SKM-1 treated with dmso at 0.1 percent for 144 hours (cell line): ENCODE data around the gene SMIM12.
A peak's percentile ranks its signal among the peaks of the same experiment; 100 is the strongest.

ENCODE experiments used
- DNase-seq: peaks from one replicate; lab custom pipeline; 2025; ENCODE audit not compliant: unreplicated experiment; lab: John Stamatoyannopoulos, UW

Gene SMIM12, protein sequence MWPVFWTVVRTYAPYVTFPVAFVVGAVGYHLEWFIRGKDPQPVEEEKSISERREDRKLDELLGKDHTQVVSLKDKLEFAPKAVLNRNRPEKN

DNA sequence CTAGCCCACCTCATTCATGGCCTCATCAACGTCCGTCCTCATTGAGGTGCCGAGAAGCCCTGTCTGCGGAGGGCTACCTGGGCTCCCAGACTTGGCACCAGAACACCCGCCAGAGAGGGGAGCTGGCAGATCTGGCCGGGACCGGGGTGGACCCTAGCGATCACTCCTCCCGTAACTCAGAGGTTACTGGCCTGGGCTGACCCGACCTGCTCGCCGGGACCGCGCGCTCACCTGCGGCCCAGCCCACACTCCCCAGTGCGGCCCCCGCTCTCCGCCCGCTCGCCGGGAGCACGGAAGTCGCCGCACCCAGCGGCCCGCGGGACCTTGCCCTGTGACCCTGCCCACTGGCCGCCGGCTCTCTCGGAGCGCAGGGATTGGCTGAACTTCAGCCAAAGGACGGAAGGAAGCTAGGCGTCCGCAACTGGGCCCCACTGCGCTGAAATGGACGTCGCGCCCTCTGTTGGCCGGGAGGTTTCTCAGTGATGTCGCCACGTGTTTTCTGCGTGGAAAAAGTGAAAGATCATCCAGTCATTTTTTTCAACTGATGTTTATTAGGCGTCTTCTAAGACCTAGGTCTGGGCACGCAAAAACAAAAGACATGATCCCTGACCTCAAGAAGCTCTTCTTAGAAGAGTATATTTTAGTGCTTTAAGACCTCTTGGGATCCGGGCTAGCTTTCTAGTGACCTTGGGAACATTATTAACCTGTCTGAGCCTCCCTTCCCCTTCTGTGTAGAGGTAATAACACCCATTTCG lies at the start of gene SMIM12:
TSS of gene SMIM12 (minus strand) at position 304 of the 755 bp plus-strand sequence. CDS start 3,772 bp downstream, outside the sequence.
- DNase-seq = peak; percentile 89

- DNase-seq = no peak
Observed at GRCh38 chr1:34908369-34908768, 48.8 kb upstream of the SMIM12 start.

DNA sequence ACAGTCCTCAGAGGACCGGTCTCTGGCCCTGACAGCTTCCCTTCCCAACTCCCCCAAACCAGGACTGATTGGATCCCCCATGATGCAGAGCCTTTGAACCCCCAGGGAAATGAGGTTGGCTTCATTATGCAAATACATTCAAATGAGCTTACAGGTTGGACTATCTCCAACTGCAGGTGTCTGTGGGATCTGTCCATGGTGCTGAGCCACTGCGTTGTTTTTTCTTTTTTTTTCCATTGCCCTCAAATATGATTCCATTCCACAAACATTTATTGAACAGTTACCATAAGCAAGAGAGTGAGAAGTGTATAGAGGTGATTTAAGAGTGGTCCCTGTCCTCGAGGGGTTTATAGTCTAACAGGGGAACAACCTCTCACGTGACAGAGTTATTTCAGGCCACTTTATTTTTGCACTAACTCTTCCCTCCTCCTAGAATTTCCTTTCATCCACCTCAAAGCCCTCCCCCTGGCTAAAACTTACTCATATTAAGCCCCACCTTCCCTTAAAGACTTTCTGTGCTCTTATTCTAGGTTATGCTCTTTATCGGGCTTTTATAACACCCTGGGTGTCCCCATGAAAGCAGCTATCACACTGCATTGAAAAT lies 48.0 kb upstream of the SMIM12 start:
- DNase-seq = no peak

DNA sequence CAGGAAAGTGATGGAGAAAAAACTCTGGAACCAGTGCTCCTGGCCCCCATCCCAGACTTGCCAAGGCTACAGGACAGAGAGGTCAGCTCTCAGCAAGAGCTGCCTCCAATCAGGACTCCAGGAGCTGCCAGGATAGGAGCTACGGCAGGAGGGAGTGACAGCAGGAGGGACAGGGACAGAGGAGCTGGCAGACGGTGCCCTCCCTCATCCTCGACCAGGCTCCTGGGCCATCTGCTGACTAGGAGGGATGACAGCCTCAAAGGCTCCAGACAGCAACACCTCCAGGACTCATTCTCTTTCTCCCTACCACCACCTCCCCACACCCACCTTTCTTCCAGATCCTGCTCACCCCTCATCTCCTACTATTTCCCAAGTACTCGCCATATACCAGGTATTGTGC lies 47.2 kb upstream of the SMIM12 start:
- no peak for DNase-seq

DNA sequence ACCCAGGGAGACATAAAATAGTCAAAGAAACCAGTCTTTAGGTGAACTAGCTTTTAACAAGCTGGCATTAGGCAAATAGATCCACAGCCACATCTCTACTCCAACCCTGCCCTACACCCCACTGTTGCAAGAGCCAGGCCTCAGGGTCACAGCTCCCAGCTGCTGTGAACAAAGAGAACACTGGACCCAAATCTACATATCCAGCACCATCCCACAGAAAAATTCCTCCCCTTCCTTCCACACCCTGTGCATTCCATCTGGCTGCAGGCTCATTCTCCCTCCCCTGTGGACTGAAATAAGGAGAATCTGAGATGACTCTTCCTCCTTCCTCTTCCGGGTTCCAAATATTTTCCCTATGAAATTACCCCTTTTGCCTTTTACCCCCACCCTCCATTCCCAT lies 46.7 kb upstream of the SMIM12 start:
- DNase-seq = no peak

- no peak for DNase-seq
Observed at GRCh38 chr1:34905098-34905459, 45.5 kb upstream of the SMIM12 start.

DNA sequence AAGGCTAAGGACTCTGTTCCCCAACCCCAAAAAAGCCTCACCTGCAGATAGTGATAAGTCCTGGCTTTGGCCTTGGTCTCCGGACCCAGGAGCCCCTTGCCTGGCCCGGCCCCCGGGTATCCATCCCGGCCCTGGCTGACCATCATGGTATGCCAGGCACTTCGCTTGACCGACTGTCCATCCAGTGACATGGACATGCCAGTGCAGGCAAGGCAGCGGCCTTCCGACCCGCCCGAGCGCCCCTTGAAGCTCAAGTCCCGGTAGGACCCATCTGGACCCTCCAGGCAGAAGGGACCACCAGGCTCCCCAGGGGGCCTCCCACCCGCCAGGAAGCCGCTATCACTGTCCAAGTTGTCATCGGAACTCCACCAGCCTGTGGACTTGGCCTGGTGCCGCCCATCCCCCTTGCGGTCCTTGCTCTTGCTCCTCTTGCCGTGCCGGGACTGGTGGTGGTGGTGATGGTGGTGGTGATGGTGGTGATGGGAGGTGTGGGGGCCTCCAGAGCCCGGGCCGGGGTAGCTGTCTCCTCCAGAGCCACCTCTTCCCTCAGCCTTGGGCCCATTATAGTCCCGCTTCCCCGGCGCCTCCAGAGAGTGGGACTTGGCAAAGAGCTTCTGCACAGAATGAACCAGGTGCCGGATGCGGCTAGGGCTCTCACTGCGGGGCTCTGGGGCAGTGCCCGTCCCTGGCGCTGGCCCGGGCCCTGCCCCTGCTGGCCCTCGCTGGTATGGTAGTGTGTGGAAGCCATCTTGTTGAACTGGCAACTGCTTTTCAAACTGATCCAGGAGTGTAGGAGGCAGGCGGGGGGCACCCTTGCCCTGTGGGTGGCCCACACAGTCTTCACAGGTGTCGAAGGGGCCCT lies 44.9 kb upstream of the SMIM12 start:
- no peak for DNase-seq

- no peak for DNase-seq
Observed at GRCh38 chr1:34901919-34902318, 42.4 kb upstream of the SMIM12 start.

DNA sequence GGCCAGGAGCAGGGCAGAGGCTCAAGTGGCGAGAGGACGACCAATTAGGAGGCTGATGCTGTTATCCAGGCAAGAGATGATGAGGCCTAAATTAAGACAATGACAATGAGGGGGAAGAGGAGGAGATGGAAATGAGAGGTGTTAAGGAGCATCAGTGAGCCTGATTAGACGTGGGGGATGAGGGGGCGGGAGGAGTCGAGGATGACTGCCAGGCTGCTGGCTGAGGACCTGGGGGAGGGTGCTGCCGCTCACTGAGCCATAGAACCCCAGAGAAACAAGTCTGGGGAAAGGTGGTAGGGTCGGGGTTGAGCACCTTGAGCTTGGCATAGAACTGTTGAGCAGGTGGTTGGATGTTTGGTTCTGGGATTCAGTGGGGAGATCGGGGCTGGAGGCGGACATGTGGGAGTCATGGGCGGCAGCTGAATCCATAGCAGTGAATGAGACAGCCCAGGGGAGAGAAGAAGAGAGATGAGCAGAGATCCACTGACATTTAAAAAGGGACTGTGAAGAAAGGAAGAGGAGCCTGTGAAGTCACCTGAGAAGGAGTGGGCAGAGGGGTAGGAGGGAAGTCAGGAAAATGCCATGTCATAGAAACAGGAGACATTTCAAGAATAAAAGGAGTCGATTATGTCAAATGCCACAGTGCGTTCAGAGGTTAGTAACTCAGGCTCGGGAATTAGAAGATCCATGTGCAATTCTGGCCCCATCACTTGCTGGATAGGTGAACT lies 41.4 kb upstream of the SMIM12 start:
- no peak for DNase-seq

DNA sequence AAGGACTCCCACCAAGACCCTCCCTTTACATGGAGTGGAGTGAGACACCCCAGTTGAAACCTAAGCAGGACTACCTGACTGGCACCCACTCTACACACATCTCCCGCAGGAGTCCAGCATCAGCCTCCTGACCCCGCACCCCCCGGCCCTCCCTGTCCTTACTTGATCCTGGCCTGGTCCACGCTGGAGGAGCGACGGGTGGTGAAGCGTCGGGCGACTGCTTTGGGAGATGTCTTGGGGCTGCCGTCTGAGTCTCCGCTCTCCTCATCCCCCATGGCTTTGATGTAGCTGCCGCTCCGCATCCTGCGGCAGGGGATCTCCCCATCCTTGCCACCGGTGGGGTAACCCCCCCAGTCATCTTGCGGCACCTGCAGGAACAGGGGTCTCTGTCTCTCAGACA lies 40.4 kb upstream of the SMIM12 start:
- DNase-seq = no peak

DNA sequence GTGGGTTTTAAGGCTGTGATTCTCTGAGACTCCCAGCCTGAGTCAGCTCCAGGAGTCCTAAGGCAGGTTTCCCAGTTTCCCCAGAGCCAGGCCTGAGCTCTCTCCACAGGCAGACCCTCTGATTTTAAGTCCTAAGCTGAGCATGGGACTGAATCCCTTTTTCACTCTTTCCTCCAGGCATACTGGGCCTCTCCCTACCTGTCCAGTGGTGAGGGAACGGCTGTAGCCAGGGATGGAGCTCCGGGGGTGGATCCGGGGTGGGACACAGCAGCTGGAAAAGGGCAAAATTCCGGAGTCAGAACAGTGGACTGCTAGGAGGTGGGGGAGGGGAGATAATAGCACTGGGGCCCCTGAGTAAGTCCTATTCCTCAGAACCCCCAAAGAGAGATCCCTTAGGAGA lies 39.9 kb upstream of the SMIM12 start:
- no peak for DNase-seq

- no peak for DNase-seq
Observed at GRCh38 chr1:34898330-34898761, 38.8 kb upstream of the SMIM12 start.

DNA sequence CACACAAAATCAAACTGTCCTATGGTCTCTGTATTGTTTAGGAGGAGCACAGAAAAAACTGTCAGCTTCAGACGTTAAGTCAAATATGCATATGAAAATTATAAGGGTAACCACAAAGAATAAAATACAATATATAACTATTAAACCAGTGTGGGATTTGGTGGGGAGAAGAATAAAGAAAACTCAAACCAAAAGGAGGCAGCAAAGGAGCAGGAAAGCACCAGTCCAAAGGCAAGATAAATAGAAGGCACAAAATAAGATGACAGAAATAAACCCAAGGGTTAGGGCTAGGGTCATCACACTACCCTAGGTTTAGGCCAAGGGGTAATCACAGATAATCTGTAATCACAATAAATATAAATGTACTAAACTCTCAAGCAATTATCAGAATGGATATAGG lies 37.1 kb upstream of the SMIM12 start:
- no peak for DNase-seq

GRCh38 chr1:34889705-34890104 lies 30.2 kb upstream of the SMIM12 start:
- no peak for DNase-seq

GRCh38 chr1:34887593-34887992 lies 28.0 kb upstream of the SMIM12 start:
- no peak for DNase-seq

GRCh38 chr1:34885405-34886247 lies 26.1 kb upstream of the SMIM12 start:
- DNase-seq = no peak

GRCh38 chr1:34884961-34885360 lies 25.4 kb upstream of the SMIM12 start:
- no peak for DNase-seq

DNA sequence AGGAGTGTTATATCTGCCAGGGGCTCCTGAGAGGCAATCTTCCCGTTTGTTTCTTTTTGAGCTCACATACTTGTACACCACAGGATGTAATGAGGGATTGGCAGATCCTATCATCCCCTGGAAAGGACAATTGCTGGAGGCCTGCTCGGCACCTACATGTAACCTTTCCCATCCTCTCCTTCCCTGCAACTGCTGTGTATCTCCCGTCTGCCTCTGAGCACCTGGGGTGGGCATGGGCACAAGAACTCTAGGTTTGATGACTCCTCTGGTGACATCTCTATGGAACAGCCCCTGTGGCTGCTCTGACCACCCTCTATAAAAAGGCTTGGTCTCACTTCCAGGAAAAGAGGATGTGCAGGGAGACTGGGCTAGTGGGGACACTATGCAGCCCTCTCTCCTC lies 25.0 kb upstream of the SMIM12 start:
- no peak for DNase-seq

GRCh38 chr1:34879230-34879629 lies 19.7 kb upstream of the SMIM12 start:
- no peak for DNase-seq

DNA sequence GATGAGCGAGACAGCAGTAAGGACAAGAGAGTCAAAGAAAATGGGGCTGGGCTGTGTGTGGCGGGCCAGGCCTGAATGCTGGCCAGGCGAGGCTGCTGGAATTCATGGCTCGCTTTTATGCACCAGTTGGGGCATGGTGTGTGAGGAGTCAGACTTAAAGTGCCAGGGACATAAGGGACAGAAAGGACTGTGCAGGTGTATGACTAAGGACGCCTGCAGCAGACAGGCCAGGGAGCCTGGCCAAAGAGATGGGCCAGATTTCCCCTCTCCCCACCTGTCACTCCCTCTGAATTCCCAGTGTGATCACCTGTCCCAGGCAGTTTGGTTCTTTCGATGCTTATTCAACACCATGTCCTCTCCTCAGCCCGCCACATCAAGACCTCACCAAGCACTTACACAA lies 16.9 kb upstream of the SMIM12 start:
- no peak for DNase-seq
